GM19193 (cell line): ENCODE data around the gene COASY.
"Not testable (repeated sequence)": the region's sequence is repeated elsewhere in the genome, so short reads cannot be mapped to it uniquely, and the experiment has no call there.

Experiments used
- POLR2A ChIP-seq: IDR thresholded peaks from 4 replicates; pipeline ENCODE4 v1.6.1; 2011; ENCODE audit not compliant: insufficient read depth, insufficient read length; ENCODE audit errors: extremely low read depth

Gene COASY

GRCh38 chr17:42543190-42544079, 18.5 kb upstream of the COASY start:
- no peak for TF ChIP-seq POLR2A

GRCh38 chr17:42544874-42545283, 17.1 kb upstream of the COASY start:
- TF ChIP-seq POLR2A: no peak

- TF ChIP-seq POLR2A: no peak
These were observed 14.9 kb upstream of the COASY start for GRCh38 chr17:42547001-42547461.

GRCh38 chr17:42547698-42548069, 14.3 kb upstream of the COASY start:
- TF ChIP-seq POLR2A: no peak

GRCh38 chr17:42548070-42548837, 13.7 kb upstream of the COASY start:
- peak; percentile 41 for TF ChIP-seq POLR2A

GRCh38 chr17:42548993-42549755, 12.8 kb upstream of the COASY start:
- no peak for TF ChIP-seq POLR2A

GRCh38 chr17:42552736-42553135, 9.2 kb upstream of the COASY start, which contains the start of gene HSD17B1:
Gene HSD17B1 (plus strand): TSS chr17:42552923. CDS start chr17:42552934, 11 bp downstream.
- not testable (repeated sequence) for TF ChIP-seq POLR2A

- TF ChIP-seq POLR2A: no peak
These were observed 8.7 kb upstream of the COASY start for GRCh38 chr17:42553161-42553818.

GRCh38 chr17:42553866-42554249, 8.1 kb upstream of the COASY start:
- no peak for TF ChIP-seq POLR2A

GRCh38 chr17:42554250-42555121, 7.5 kb upstream of the COASY start:
- peak; percentile 83 for TF ChIP-seq POLR2A

GRCh38 chr17:42555122-42555622, 6.8 kb upstream of the COASY start:
- TF ChIP-seq POLR2A: no peak

GRCh38 chr17:42559075-42559474, 2.9 kb upstream of the COASY start:
- no peak for TF ChIP-seq POLR2A

GRCh38 chr17:42560246-42560645, 1.7 kb upstream of the COASY start:
- no peak for TF ChIP-seq POLR2A
